GM21390 (cell line): ENCODE data around the gene UEVLD.
"Not testable (repeated sequence)": the region's sequence is repeated elsewhere in the genome, so short reads cannot be mapped to it uniquely, and the experiment has no call there.

Experiments used
- ATAC-seq: cut with Tn5 transposase; IDR thresholded peaks from one replicate; pipeline ENCODE4 v1.9.1; 2021; ENCODE audit not compliant: unreplicated experiment

Gene UEVLD

DNA sequence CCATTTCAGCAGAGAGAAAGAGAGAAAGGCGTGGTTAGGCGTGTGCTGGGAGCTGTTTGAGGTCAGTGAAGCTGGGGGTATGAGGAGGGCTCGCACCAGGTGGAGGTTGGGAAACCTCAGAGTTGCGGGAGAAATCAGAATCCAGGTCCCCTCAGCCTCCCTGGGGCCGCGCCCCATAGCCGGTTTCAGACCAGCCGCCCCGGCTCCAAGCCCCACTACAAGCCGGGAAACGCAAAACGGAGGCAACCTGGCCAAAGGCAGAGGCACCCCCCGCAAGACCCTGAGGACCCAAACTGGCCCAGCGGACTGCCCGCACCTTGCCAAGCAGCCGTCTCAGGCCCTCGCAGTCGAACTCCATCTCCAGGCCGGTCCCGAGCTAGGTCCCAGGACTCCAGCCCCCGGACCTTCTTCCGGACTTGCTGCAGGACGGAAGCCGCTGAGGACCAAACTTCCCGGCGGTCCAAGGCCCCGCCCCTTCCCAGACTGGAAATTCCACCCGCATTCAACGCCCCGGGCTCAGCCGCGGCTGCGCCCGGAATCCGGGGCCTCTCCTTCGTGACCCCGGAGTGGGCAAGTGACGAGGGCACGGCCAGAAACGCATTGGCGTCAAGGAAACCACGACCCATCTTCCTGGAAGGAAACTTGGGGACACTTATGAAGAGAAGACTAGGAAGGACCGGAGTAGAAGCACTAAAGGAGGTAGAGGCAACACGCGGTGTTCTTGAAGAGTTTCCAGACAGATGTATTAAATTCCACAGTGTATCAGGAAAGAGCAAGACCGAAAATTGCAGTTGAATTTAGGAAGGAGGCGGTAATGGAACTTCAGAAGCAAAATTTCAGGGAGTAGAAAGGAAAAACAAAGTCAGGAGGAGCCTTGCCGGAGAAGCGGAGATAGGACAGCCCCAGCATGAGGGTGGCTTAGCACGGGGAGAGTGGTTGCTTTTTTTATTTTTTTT is at the start of gene UEVLD:
TSS of gene UEVLD (minus strand) at position 438 of the 956 bp plus-strand sequence. CDS start at position 358, 80 bp downstream.
- ATAC-seq = peak; percentile 65

DNA sequence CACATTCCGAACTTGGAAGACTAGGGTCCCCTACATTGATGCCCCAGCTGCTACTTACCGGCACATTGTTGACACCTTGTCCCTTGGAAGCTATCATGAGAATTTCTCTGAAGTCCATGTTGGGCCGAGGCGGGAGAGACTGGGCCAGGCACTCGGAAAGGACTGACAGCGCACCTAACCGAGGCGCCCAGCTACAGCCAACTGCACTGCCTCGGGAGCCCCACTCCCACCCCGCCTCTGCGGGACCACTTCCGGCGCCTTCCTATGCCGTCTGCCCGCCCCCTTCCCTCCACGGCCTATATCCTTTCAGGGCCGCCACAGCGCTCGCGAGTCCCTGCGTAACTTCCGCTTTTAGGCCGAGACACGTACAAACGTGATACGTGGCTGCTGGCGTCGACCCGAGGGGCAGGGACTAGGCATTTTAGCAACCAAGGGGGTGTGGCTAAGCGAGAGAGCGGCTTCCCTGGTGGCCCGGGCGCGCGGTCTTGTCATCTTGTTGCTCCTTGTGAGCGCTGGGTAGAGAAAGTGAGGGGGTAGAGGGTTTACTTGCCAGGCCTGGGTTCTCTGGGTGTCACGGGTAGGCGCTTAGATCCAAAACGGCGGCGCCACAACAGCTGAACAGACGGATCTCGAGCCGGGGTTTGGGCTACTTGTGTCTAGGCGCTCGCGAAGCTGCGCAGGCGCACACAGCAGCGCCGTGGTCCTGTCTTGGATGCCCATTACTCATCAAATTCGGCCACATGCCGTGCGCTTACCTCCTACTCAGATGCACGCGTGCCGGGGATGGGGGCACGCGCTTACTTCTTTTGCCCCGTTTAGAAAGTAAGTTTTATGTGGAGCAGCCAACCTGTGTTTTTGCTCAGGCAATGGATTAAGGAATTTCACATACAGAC is 45.9 kb upstream of the UEVLD start, which contains the start of gene SPTY2D1:
TSS of gene SPTY2D1 (minus strand) at position 203 of the 893 bp plus-strand sequence. CDS start at position 118, 85 bp downstream.
- peak; percentile 94 for ATAC-seq

DNA sequence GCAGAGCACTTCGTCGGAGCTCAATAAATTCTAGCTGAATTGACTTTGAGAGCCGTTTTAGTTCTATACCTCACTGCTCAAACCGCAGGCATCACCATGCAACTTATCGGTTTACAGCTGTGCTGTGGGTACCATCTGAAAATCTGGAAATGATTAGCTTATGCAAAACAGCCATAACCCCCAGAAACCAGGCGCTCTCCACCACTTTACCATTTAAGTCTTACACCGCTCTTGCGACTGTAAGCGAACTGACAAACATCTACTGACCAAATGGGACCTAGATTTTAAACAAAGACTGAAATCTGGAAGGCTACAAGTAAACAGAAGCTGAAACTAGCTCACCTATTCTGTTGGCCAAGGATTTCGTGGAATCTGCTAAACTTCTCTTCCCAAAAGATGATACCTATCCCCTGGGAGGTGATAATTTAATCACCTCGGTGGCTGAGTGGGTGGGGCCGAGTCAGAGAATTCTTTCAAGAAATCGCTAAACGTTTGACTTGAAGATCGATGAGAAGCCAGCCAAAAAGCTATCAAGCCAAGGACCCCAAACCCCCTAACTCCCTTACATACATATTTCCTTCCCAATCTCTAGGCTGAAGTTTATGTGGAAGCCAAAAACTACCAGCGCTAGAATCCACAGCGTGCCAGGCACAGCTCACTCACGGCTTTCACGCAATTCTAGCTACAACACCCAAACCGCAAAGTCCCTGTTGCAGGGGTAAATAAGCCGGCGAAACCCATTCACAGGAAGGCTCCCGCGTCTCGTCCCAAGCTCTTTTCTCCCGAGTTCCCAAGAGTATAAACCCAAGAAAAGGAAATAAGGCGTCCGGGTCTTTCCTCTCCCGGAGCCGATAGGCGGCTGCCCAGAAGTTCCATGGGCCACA is 45.0 kb upstream of the UEVLD start:
- peak; percentile 58 for ATAC-seq

DNA sequence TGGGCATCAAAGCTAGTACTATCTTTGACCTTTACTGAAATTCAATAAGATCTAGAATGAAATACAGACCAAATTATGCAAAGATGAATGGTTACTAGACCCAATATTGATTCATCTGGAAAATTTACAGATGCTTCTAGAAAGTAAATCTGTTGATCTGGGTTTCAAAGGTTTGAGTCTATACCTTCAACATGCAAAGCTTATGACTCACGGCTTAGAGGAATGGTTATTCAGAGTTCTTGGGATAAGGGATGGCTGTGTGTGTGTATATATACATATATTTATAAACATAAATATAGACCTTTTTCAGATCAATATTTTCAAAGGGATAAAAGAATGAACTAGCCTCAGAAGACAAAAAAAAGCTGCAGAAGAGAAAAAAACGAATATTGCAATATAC is 44.3 kb upstream of the UEVLD start:
- ATAC-seq = no peak

DNA sequence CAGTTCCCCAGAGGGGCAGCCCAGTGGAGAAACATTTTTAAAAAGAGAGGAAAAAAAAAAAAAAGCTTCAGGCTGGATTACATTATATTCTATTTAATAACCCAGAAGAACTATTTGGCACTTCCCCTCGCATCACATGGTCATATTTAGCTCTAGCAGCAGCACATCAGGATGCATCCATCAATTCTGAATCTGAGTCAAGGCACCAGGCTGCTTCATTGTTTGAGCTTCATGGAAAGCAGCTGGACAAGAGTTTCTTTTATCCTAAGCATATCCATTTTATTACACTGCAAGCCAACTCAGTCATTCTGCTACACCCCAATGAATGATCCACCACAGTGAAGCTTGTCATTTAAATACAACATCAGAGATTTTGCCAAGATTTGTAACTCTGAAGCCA is 35.6 kb upstream of the UEVLD start:
- ATAC-seq = no peak

DNA sequence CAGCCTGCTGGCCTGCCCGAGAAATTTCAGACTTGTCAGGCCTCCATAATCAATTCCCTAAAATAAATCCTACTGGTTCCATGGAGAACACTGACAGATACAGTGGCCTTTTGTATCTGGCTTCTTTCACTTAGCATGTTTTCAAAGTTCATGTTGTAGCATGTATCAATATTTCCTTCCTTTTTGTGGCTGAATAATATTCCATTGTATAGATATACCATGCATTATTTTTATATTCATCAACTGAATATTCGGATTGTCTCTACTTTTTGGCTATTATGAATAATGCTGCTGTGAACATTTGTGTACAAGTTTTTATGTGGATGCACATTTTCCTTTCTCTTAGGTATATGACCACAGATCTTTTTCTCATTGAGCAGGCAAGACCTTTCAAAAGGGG is 35.2 kb upstream of the UEVLD start:
- no peak for ATAC-seq

DNA sequence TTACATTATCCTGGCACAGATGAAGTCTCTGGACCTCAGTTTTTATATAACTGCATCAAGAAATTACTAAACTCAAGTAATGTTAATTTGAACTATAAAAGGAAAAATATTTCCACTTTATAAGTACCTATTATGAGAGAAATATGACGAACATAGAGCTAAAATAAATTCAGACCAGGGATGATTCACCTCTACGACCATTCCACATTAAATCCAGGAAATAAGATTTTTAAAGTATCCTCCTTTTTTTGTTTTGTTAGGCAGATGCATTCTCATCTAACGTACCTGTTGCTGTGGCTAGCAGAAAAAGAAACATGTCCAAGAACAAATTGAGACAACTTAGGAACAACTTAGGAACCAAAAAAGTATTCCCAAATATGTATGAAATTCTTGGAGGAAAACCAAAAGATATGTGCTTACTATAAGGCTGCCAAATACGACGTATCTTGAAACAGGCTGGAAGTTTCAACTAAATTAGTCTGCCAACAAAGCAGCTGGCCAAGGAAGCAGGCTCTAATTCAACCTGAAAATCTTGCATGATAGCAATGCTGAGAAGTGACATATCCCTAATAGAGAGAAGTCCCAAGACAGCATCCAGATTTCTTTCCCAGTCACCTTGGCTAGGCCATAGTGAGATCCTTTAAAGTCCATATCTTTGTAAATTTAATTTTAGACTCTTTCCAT is 29.9 kb upstream of the UEVLD start:
- no peak for ATAC-seq

DNA sequence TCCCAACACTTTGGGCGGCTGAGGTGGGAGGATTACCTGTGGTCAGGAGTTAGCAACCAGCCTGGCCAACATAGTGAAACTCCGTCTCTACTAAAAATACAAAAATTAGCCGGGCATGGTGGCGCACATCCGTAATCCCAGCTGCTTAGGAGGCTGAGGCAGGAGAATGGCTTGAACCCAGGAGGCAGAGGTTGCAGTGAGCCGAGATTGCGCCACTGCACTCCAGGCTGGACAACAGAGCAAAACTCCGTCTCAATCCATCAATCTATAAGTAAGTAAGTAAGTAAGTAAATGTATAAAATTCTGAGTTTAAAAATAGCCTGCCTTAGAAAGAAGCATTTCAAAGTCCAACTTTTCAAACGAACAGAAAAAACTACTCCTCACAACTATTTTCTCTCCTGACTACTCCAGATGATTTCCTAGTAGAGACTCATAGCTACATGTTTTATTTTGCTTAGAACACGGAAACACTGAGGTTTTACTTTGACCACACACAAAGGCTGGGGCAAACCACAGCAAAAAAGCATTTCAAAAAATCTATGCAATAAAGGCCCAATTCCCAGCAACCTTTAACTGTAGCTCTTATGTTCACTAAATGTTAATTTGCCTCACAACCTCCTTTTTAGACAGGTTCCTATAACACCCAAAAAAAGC is 29.3 kb upstream of the UEVLD start:
- no peak for ATAC-seq

DNA sequence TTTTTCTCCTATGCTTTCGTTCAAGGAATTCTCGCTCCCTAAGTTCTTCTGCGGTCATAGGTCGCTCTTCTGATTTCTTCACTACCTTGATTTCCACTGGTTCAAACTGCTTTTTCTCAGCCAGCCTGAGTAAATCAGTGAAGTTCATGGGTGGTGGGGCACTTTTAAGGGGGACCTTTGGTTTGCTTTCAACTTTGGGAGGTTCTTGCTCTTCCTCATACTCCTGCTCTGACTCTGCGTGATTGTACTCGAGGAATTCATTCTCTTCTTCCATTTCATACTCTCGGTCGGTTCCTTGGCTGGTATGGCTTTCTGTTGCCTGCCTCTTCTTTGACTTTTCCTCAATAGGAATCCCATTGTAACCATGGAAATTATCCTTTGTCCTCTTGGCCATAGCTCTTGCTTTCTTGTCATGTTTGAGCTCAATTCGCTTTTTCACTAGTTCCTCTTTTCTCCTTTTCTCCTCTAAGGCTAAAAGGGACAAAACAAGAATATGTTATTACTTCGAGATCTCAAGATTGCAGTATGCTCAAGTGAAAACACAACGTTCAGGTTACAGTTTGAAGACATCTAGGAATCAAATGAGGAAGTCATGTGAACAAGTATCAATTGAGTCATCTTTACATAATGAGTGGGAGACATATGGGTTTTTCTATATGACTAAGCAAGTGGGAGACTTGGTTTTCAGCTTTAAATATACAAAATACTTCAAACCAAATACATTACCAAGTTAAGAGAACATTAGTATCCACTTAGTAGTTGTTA is 27.3 kb upstream of the UEVLD start:
- peak; percentile 91 for ATAC-seq

DNA sequence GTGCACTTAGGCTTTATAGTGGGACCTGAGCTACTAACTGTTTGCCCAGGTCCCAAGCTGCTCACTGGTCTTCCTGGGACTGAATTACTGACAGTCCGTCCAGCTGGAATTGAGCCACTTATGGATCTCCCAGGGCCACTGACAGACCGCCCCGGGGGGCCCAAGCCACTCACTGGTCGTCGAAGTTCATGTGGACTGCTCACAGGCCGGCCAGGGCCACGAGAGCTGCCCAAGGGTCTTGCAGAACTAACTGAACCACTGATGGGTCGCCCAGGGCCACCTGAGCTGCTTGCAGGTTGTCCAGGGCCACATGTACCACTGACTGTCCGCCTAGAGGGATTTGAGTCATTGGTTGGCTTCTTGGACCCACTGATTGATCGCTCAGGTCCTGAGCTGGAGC is 26.1 kb upstream of the UEVLD start:
- no peak for ATAC-seq

DNA sequence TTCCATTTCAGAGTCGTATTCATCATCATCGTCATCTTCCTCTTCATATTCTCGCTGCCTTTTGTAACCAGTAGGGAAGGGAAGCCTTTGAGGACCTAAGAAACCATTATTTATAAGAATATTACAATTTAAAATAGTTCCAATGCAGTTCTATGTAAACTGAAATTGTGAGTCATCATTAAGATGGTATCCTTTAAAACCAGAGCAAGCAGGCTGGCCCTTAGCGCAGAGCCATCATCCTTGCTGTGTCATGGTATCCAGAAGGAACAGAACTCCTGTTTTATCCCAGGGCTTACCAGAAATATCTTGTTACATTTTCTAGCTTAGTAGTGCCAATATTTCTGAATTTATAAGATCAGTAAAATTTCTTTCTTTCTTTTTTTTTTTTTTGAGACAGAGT is 23.9 kb upstream of the UEVLD start:
- no peak for ATAC-seq

DNA sequence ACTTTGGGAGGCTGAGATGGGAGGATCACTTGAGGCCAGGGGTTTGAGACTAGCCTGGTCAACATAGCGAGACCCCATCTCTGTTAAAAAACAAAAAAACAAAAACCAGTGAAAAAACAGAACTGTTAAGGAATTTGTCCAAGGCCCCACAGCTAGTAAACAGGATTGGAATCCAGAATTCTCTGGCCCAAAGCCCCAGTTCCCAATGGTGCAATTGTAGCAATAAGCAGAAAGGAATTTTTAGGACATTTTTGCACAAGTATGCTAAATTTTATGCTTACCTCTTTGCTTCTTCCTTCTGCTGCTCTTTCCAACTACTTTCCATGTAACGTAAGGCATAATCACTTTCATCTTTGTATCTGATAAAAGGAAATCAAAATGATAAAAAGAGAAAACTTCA is 22.7 kb upstream of the UEVLD start:
- ATAC-seq = no peak

DNA sequence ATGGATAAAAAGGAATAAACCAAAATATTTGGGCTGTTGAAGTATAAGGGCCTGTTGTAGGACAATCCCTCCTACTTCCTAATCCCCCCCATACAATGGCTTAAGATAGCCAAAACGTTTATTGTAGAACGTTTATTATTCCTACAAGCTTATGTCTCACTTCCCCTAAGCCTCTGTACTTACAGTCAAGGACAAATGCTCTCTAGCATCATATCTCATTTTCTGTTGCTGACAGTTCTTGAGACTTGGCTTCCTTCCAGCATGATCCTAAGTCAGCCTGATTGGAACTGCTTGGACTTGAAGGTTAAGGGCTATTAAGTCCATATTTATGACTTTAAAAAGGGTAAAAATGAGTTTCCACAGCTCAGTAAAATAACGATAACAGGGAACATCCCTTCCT is 19.8 kb upstream of the UEVLD start:
- ATAC-seq = no peak

DNA sequence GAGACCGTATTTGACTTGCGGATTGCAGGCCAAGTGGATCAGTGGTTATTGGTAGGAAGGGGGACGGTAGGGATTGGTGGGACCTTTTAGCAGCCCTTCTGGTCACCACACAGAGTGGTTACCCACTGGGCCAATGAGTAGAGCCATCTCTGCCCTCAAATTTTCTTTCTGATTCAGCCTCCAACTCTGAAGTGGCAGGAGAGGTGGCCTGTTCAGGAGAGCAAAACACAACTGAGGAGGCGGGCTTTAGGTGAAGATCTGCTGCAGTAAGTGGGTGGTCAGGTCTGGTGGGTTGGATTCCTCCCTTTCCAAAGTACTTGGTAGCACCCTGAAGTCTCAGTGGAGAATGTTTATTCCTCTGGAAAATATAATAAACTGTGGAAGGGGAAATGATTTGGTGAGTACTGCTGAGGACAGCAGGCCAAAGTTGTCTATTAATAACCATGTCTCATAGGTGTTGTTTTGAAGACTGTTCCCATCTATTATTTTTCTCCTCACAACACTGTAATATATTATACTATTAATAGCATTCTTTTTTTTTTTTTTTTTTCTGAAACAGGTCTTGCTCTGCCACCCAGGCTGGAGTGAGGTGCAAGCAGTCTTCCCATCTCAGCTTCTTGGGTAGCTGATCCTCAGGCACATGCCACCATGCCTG is 12.5 kb upstream of the UEVLD start:
- ATAC-seq = no peak

DNA sequence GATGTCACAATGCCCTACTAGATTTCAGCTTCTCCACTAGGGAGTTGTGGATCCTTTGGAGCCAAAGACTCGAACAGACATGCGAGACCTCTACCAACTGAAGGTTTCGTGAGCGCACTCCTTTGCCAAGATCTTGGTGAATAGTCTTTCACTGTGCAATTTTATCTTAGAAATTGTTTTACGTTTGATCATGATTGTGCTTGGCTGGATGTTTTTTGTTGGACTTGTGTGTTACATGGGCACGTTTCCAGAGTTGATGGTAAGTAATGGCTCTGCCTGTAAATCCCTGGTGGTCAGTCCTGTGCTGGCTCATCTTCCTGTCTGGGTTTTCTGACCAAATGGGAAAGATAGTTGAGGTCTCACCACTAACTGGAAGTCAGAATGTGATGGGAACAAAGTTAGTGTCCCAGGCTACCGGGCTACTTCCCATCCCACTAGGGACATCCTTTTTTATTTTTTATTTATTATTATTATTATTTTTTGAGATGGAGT is 11.3 kb upstream of the UEVLD start, which contains the start of gene MISFA:
TSS of gene MISFA (plus strand) at position 51 of the 492 bp plus-strand sequence. CDS start at position 191, 140 bp downstream.
- no peak for ATAC-seq

DNA sequence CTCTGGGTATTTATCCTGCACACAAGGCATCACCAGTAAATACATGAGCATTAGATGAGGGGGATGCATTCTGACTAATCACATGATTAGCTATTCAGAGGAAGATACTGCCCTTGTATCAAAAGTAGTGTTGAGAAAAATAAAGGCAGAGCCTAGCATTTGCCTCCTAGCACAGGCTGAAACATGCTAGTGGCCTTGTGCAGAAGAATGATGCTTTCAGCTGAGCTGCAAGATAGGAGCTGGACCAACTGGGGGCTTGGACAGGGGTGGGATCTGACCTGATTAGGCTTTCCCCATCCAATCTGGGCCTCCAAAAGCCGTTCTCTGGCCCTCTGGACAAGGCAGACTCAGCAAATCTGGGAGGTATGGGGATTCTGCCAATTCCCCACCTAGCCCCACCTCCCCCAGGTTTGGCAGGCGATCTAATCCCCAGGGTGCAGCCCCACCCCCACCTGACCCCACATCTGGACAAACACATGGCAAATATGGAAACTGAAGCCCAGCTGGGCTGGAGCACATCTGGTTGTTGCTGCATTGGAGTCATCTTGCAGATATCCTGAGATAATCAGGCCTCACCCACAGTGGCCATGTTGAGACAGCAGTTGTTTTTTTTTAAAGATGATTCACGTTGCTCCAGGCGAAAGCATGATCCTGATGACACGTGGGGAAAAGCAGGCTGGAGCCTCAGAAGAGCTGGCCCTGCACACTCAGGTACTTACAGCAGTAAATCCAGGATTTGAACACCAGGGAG is 6.6 kb upstream of the UEVLD start:
- no peak for ATAC-seq

DNA sequence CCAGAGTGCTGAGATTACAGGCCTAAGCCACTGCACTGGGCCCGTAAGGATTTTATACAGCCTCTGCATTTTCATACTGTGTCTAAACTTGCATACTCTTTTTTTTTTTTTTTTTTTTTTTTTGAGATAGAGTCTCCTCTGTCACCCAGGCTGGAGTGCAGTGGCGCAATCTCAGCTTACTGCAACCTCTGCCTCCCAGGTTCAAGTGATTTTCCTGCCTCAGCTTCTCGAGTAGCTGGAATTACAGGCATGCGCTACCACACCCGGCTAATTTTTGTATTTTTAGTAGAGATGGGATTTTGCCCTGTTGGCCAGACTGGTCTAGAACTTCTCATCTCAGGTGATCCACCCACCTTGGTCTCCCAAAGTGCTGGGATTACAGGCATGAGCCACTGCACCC is 5.6 kb upstream of the UEVLD start:
- ATAC-seq = not testable (repeated sequence)
